Anterior cingulate cortex (tissue), 58 donors: Measurements from ENCODE around the gene ASIC1.

Experiments used
- DNase-seq, 58 donors: peaks; one replicate each; lab custom pipeline; 2025; lab: John Stamatoyannopoulos, UW

Gene ASIC1

GRCh38 chr12:50127546-50127945, 70.2 kb downstream of the ASIC1 start:
- no peak for DNase-seq

GRCh38 chr12:50129290-50129689, 71.9 kb downstream of the ASIC1 start:
- DNase-seq: no peak

GRCh38 chr12:50132505-50133135, 75.2 kb downstream of the ASIC1 start:
- DNase-seq: no peak
